Forelimb muscle (tissue), 1 donor: Measurements from ENCODE around the gene ZNF575. TPM values are rescaled to one million over a fixed set of nuclear protein-coding genes. Genes with fewer than 3 reads are reported as not detected.
A peak's percentile ranks its signal among the peaks of the same experiment; 100 is the strongest.
"Not testable (repeated sequence)": the region's sequence is repeated elsewhere in the genome, so short reads cannot be mapped to it uniquely, and the experiment has no call there.

ENCODE experiments used
- DNase-seq: peaks from one replicate; pipeline ENCODE4 v3.0.0-alpha.2; 2013; ENCODE audit warnings: low read depth
- polyA plus RNA-seq: library from polyadenylated mRNA; unstranded; fragments of 120-200 nt; gene quantifications from one replicate; pipeline ENCODE4 v1.2.1, GENCODE V29; 2013; ENCODE audit not compliant: insufficient read length

Gene ZNF575
- polyA plus RNA-seq, 1 donor, result 3.0 TPM

- no peak for DNase-seq
Measured at GRCh38 chr19:43510713-43511112, 22.3 kb upstream of the ZNF575 start.

- no peak for DNase-seq
Measured at GRCh38 chr19:43511324-43511723, 21.7 kb upstream of the ZNF575 start.

- not testable (repeated sequence) for DNase-seq
Measured at GRCh38 chr19:43512399-43512798, 20.6 kb upstream of the ZNF575 start.

GRCh38 chr19:43518051-43518450 is 14.9 kb upstream of the ZNF575 start:
- no peak for DNase-seq

GRCh38 chr19:43519436-43520088 is 13.4 kb upstream of the ZNF575 start:
- DNase-seq, result no peak

- no peak for DNase-seq
Measured at GRCh38 chr19:43522929-43523328, 10.1 kb upstream of the ZNF575 start.

GRCh38 chr19:43523696-43524095 is 9.3 kb upstream of the ZNF575 start:
- not testable (repeated sequence) for DNase-seq

GRCh38 chr19:43524922-43525835 is 7.8 kb upstream of the ZNF575 start:
- no peak for DNase-seq

GRCh38 chr19:43525836-43526771 is 6.9 kb upstream of the ZNF575 start:
- no peak for DNase-seq

GRCh38 chr19:43526884-43527859 is 5.8 kb upstream of the ZNF575 start, which contains the start of gene ETHE1:
TSS of gene ETHE1 (minus strand) at chr19:43527201. CDS start at chr19:43527177, 24 bp downstream.
- DNase-seq, result no peak

GRCh38 chr19:43527860-43528622 is 4.9 kb upstream of the ZNF575 start:
- DNase-seq, result no peak

GRCh38 chr19:43532571-43532961 is 422 bp upstream of the ZNF575 start:
- DNase-seq, result no peak

- peak; percentile 96 for DNase-seq
Measured at GRCh38 chr19:43533546-43534304, 737 bp downstream of the ZNF575 start.

GRCh38 chr19:43534305-43534815 is 1.4 kb downstream of the ZNF575 start:
- DNase-seq, result no peak

GRCh38 chr19:43534816-43535761 is 2.1 kb downstream of the ZNF575 start:
- peak; percentile 39 for DNase-seq

GRCh38 chr19:43538922-43539321 is 5.9 kb downstream of the ZNF575 start:
- no peak for DNase-seq

- DNase-seq, result no peak
Measured at GRCh38 chr19:43540381-43540780, 7.4 kb downstream of the ZNF575 start.
